Left hindlimb (tissue), 1 donor: ENCODE results near the gene CDKL5.
"Not testable (repeated sequence)": the region's sequence is repeated elsewhere in the genome, so short reads cannot be mapped to it uniquely, and the experiment has no call there.

Source experiments
- DNase-seq: peaks from one replicate; pipeline ENCODE4 v3.0.0-alpha.2; 2018

Gene CDKL5

GRCh38 chrX:18425199-18426003 lies at the start of gene CDKL5:
TSS of gene CDKL5 (plus strand) at chrX:18425608. CDS start at chrX:18507097, 81,489 bp downstream.
- DNase-seq = peak; percentile 98

GRCh38 chrX:18377796-18378195 lies 47.6 kb upstream of the CDKL5 start:
- no peak for DNase-seq

GRCh38 chrX:18389966-18390365 lies 35.4 kb upstream of the CDKL5 start:
- DNase-seq = no peak

GRCh38 chrX:18390941-18391538 lies 34.4 kb upstream of the CDKL5 start:
- DNase-seq = no peak

GRCh38 chrX:18394477-18394876 lies 30.9 kb upstream of the CDKL5 start:
- peak; percentile 38 for DNase-seq

- DNase-seq = no peak
Observed at GRCh38 chrX:18401848-18402213, 23.6 kb upstream of the CDKL5 start.

- no peak for DNase-seq
Observed at GRCh38 chrX:18406531-18407266, 18.7 kb upstream of the CDKL5 start.

GRCh38 chrX:18410038-18410437 lies 15.4 kb upstream of the CDKL5 start:
- no peak for DNase-seq

- DNase-seq = no peak
Observed at GRCh38 chrX:18415386-18415785, 10.0 kb upstream of the CDKL5 start.

GRCh38 chrX:18422325-18422724 lies 3.1 kb upstream of the CDKL5 start:
- no peak for DNase-seq

- no peak for DNase-seq
Observed at GRCh38 chrX:18422886-18423285, 2.5 kb upstream of the CDKL5 start.

- DNase-seq = peak; percentile 36
Observed at GRCh38 chrX:18424482-18425198, 768 bp upstream of the CDKL5 start.

- no peak for DNase-seq
Observed at GRCh38 chrX:18426004-18426320, 554 bp downstream of the CDKL5 start.

- no peak for DNase-seq
Observed at GRCh38 chrX:18428006-18428405, 2.6 kb downstream of the CDKL5 start.

GRCh38 chrX:18433288-18433687 lies 7.9 kb downstream of the CDKL5 start:
- not testable (repeated sequence) for DNase-seq

GRCh38 chrX:18434896-18435295 lies 9.5 kb downstream of the CDKL5 start:
- no peak for DNase-seq

- no peak for DNase-seq
Observed at GRCh38 chrX:18436017-18436416, 10.6 kb downstream of the CDKL5 start.

GRCh38 chrX:18440835-18441234 lies 15.4 kb downstream of the CDKL5 start:
- no peak for DNase-seq

GRCh38 chrX:18441780-18442367 lies 16.5 kb downstream of the CDKL5 start:
- no peak for DNase-seq

- DNase-seq = no peak
Observed at GRCh38 chrX:18448416-18448815, 23.0 kb downstream of the CDKL5 start.

- no peak for DNase-seq
Observed at GRCh38 chrX:18449236-18449635, 23.8 kb downstream of the CDKL5 start.

GRCh38 chrX:18455384-18455783 lies 30.0 kb downstream of the CDKL5 start:
- no peak for DNase-seq

GRCh38 chrX:18457000-18457399 lies 31.6 kb downstream of the CDKL5 start:
- no peak for DNase-seq
